Activated CD4-positive, alpha-beta T cell treated with anti-CD3 and anti-CD28 coated beads, Interleukin-2, amount 50 U/mL, for 4 hours (primary cell): ENCODE results near the gene RCOR2.
"Not testable (repeated sequence)": the region's sequence is repeated elsewhere in the genome, so short reads cannot be mapped to it uniquely, and the experiment has no call there.

Source experiments
- DNase-seq, 2 experiments: peaks; one replicate each; pipeline ENCODE4 v3.0.0-alpha.2; 2020

The RCOR2 gene

DNA sequence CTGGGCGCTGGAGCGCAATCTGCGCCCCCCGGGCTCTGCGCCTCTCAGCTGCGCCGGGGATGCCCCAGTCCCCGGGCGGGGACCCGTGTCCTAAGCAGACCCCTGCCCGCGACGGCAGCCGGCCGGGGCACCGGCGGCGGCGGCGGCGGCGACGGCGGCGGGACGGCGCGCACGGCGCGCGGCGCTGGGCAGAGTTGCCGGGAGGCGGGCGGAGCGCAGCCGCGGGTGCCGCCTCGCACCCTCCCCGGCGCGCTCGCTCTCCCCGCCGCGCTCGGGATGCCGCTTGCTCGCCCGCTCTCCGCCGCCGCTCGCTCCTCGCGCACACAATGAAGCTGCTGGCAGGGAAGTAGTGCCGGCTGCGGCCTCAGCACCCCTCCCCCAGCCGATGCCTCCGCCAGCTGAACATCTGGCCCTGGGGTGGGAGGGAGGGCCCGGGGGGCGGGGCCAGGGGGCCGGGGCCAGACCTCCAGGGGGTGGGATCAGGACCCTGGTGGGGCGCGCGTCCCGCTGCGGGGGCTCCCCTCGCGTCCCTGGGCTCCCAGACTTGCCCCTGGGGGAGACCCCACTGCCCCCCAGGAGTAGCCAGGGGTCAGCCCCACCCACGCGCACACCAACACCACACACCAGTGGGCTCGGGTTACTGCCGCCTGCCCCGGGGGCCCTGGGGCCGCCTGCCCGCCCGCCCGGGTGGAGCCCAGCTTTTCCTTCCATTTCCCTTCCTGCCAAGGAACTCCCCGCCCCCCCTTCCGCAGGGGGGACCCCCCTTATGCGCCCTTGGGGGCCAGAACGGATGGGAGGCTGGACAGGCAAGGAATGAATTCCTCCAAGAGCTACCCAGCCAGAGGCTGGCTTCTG lies at the start of gene RCOR2:
Gene RCOR2, minus strand, starts transcription at position 328 of the 855 bp plus-strand sequence. CDS start 708 bp downstream, outside the sequence.
- peak; percentile 54 to 58 for DNase-seq

DNA sequence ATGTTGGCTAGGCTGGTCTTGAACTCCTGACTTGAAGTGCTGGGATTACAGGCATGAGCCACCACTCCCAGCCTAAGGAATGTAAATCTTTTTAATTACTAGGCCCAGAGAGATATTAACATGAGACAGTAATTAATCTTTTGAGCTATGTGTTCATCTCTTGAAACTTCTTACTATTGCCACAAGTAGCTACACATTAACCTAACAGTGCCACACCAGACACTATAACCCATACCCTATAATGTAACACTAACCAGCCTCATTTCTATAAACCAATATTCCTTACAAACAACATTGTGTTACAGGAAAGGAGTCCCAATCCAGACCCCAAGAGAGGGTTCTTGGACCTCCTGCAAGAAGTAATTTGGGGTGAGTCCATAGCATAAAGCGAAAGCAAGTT lies 49.5 kb upstream of the RCOR2 start:
- no peak for DNase-seq

DNA sequence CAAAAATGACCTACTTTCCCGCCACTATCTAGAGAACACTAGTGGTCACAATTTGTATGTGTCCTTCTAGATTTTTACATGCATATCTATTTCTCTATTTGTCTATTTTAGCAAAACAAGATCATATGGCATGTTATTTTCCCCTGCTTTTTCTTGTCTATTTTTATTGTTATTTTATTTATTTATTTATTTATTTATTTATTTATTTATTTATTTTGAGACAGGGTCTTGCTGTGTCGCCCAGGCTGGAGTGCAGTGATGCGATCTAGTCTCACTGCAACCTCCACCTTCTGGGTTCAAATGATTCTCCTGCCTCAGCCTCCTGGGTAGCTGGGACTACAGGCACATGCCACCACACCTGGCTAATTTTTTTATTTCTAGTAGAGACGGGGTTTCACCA lies 46.9 kb upstream of the RCOR2 start:
- DNase-seq = not testable (repeated sequence)

DNA sequence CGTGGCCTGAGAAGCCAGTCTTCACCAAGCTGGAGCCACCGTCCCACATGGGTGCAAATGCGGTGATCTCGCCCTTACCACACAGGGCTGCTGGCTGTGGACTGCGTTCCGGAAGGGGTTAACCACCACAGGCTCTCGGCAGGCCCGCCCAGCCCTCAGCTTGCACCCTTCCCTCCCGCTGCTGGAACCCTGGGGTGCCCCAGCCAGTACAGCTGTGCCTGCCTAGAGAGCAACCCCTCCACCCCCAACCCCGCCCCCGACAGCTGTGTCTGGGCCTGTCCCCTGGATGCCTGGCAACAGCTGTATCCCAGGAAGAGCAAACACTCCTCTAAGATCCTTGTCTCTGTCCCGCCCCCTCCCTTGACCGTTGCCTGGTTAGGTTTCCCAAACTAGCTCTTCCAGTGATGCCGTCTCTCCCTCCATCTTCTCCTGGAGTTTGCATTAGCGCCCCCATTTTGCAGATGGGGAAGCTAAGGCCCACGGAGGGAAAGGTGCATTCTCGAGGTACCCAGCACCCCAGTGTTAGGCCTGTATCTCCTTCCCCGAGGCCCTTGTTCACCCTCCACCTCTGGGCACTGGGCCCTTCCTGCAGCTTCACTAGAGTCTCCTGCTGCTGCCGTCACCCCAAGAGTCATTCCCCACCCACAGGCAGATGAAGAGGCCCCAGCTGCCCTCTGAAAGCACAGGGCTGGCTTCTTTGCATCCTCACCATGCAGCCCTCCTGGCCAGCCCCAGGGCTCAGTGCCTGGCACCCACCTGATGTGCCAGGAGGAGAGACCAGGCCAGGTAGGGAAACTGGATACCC lies 44.8 kb upstream of the RCOR2 start:
- DNase-seq = no peak

DNA sequence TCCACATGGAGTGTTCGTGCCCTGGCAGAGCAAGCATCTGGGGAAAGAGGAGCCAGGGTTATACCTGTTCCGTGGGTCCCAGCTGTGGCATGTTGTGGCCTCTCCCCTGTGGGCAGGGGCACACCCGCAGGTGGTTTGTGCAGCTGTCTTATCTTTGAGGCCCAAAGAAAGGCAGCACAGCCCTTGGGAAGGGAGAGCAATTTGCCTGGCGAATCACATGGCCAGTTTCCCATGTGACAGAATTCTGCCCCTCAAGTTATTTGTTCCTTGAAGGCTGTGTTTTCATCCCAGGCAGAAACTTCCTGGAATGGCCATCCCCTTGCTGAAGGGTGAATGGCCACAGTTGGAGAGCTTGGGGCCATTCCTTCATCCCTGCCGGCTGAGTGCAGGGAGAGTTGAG lies 41.0 kb upstream of the RCOR2 start:
- no peak for DNase-seq

DNA sequence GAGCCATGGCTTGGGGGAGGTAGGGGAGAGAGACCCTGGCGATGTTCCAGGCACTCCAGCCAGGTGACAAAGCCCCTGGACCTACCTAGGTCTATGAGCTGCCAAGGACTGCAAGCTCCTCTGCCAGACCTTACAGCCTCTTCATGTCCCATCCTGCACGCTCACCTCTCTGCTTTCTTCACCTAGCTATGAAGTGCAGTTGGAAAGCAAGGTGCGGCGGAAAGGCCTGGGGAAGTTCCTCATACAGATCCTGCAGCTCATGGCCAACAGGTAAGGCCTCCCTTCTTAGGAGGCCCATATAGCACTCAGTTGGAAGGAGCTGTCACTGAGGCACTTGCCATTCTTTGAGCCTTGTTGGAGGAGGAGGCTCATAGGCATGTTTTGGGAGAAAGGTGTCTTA lies 35.6 kb upstream of the RCOR2 start:
- no peak for DNase-seq

DNA sequence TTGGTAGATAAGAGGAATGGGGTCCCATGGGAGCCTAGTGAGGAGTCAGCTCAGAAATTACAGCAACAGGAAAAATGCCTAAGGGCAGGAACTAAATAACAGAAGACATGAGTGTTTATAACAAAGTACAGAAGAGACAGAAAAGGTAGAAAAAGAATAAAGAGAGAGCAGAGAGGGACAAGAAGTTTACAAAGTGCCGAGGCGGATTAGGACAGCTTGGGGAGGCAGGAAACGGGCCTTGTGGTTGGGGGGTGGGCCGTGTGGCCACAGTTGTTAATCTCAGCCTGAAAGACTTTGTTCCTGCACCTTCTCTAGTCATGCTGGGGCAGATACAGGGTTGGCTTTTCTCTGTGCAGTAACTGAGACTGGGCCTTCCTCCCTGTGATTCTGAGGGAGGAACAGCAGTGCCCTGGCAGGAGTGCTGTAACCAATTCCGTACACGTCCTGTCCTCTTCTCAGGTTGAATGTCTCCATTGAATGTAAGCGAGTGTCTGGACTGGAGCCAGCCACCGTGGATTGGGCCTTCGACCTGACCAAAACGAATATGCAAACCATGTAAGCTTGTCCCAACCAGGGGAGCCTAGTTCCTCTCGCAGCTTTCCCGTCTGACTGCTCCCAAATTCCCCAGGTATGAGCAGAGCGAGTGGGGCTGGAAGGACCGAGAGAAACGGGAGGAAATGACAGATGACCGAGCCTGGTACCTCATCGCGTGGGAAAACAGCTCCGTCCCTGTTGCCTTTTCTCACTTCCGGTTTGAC lies 35.0 kb upstream of the RCOR2 start:
- no peak for DNase-seq

DNA sequence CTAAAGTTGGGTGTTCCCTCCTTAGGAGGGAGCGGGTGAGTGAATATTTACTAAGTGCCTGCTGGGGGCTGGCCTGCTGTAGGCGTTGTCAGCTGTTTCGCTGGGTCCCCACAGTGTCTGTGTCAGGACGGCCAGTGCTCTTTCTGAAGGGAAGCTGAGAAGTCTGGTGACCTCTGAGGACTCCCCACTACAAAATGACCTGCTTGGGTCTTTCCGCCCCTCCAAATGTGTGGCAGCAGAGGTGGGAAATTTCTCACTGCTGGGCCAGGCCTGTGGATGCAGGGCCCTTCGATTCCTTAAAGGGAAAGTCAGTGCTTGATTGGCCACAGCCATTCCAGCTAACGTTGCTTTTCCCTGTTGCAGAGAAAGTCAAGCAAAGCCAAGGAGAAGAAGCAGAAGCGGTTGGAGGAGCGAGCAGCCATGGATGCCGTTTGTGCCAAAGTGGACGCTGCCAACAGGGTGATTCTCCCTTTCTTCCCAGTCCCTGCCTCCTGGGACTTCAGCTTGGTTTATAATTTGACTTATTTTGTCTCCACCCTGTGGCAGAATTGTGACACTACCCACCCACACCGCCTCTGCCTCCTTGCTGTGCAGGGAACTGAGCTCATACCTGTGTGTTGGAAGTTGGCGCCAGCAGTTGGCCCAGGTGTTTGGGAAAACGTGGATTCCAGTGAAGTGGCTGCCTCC lies 28.7 kb upstream of the RCOR2 start:
- peak; percentile 42 to 50 for DNase-seq

DNA sequence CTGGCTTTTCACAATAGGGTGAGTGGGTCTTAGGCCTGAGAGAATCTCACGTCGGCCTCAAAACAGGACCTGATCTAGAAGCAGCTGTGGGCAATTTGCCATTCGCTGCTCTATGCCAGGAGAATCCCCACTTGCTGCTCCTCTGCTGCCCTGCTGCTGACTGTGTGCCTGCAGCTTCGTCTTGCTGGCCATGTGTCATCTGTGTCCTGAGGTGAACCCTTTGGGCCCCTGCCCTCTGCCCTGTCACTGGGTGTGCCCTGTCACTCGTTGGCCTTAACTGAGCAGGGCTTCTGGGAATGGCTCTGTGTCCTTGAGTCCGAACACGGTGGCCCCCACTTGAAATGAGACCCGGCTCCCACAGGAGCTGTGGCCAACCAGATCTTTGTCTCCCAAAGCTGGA lies 28.0 kb upstream of the RCOR2 start:
- no peak for DNase-seq

DNA sequence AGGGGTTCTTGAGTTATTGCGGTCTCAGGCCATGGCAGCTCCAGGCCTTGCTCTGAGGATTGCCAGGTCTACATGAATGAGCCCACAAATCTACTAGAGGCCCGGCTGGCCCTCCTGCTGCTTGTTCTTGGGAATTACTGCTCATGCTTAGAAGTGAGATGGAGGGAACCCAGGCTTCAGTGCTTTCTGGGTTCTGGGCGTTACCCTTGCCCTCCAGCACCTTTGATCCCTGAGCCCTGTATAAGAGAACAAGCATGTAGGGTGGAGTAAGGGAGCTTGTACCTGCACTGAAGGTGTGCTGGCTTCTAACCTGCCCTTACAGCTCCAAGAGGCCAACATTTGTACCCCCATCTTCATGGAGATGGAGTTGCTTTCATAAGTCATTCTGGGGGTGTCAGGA lies 25.8 kb upstream of the RCOR2 start:
- no peak for DNase-seq

DNA sequence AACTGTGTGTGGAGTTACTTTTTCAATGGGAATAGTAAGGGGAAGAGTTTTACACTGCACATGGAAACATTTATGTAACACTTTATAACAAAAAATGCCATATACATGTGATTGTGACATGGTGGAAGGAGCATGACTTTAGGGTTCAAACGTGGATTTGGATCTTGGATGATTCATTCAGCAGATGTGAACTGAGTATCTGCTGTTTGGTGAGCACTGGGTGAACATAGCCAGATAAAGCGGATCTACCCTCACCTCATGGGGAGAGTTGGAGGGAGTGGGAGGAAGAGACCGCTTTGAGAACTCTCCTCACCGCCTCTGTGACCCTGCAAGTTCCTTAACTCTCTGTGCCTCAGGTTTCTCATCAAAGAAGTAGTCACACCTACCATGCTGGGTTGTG lies 24.9 kb upstream of the RCOR2 start:
- no peak for DNase-seq

DNA sequence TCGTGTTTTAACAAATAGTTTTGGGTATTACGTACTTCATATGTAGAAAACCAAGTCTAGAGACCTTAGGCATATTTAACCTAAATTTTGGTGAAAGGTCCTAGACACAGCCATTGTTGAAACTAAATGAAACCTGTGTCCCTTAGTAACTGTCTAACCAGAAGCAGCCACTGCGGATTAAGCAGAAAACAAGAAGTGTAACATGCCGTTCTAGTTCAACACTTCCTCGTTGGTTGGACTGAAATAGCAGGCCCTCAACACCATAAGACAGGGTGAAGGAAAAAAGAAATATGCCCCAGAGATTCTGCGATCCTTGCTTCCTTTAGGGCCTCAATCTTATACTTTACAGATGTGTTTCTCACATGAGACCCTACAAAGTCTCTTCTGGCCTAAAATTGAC lies 23.8 kb upstream of the RCOR2 start:
- no peak for DNase-seq

DNA sequence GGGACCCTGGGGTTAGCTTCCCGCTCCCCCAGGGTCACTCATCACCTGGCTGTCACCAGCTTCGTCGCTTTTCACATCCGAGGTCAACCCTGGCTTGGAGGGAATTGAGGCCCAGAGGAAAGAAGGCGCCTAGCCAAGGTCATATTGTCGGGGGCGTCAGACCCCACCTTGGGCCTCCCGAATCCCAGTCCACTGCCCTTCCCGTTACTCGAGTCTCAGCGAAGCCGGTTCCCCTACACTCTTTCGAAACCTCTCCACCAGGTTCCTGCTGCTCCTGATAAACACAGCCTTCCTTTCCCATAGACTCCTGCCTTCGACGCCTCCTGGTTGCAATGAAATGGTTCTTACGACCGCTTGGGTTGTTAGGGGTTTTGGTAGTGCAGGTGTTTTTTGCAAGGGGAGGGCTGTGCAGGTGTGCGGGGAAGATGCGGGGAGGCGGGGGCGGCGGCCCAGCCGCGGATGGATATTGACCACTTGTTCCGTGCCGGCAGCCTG lies 22.5 kb upstream of the RCOR2 start:
- no peak for DNase-seq

DNA sequence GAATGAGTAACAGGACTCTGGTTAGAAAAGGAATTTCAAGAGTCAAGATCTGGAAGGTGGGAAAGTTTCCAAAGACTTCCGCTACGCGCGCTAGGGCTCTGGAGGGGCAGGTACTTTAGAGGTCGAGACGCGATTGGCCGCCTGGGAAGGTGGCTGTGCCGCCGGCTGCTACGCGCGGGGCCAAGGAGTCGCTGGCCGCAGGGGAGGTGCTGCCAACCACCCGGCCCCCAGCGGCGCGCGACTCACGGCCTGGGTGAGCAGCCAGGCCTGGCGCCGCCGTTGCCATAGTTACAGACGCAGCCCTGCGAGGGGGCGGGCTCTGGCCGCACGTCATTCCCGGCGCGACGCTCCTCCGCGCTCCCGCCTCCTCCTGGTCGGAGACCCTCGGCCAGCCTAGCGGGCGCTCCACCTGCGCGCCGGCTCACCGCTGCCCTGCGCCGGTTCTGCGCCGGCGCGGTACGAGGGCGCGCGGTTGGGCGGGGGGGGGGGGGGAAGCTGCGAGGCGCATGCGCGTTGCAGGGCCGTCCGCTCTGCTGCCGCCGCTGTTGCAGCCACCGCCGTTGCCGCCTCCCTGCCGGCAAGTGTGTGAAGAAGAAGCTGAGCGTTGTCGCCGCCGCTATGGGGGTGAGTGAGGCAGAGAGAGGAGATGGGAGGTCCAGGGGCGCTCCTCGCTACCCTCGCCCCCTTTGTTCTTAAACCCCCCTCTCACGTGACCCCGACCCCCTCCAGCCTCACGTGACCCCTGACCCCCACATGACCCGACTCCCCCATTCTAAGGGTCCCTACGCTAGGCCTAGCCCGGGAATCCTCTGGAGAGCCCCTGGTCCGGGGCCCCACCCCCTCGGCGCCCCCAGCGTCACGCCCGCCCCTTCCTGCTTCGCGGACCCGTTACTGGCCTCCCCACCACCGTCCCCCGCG lies 21.8 kb upstream of the RCOR2 start, which contains the start of gene NAA40:
Gene NAA40, plus strand, starts transcription at position 524 of the 918 bp plus-strand sequence. Its CDS starts 95 bp downstream, at position 619.
- DNase-seq = peak; percentile 82 to 87

DNA sequence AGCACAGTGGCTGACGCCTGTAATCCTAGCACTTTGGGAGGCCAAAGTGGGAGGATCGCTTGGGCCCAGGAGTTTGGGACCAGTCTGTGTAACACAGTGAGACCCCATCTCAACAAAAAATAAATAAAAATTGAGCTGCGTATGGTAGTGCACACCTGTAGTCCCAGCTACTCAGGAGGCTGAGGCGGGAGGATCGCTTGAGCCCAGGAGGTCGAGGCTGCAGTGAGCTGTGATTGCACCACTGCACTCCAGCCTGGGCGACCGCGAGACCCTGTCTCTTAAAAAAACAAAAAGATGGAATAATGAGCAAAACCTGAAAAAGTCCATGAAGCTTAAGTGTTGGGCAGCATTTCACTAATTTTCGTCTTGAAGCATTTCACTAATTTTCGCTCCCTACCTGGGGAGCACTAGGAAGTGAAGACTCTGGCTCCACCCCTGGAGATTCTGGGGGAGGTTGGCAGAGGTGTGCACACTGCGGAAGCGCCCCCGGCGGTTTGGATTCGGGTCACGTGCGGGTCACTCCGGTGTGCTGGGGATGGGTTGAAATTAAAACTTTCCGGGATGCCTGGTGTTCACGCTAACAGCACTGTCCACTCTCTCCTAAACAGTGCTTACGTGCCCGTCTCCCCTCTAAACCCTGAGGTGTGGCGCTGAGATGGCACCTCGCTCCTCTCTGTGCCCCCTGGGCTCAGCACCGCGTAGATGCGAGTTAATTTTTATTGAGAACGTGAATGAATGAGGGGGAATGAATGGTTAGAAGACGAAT lies 20.9 kb upstream of the RCOR2 start:
- no peak for DNase-seq

DNA sequence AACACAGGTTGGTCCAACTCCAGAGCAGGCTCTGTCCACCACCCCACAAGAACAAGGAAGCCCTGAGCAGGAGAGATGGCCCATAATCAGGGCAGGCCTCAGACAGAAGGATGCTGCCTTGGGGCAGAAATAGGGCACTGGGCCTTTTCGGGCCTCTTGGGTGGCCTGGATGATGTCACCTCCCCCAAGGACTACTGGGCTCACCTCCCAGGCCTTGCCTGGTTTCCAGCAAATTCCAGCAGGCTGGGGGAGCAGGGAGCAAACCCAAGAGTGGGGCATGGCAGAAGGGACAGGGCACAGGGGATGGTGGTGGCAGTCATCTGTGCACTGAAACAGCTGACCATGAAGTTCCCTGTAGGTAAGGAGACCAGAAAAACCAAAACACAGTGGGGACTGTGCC lies 16.5 kb upstream of the RCOR2 start:
- no peak for DNase-seq

DNA sequence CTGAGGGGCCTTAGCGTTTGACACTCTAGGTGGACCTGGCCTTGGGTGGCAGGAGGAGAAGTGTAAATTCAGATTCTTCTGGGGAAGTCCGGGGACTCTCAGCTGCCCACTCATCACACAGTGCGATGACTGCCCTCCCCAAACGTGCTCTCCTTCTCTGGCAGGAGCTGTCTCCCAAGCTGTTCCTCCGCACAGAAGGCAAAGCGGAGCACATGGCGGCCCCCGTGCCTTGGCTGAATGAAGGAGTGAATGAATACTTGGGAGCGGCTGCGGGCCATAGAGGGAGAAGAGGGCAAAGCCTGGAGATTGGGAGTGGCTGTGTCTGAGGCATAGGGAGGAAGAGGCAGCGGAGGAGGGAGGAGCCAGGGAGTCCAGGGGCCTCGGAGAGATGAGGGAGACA lies 14.9 kb upstream of the RCOR2 start:
- DNase-seq = no peak

DNA sequence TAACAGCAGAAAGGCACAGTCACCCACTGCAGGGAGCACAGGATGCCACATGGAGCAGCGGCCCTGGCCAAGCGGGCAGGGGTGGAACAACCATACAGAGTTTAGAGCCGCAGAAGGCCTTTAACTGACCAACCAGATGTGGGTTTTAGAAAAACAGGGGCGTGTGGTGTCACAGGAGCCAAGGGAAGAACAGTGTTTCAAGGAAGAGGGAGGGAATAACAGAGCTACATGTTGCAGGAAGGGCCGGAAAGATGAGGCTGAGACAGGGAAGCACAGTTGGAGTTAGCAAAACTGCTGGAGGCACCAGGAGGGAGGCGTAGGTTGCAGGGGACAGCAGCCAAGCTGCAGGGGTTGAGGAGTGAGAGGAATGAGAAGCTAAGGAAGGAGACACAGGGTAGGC lies 14.1 kb upstream of the RCOR2 start:
- DNase-seq = no peak

DNA sequence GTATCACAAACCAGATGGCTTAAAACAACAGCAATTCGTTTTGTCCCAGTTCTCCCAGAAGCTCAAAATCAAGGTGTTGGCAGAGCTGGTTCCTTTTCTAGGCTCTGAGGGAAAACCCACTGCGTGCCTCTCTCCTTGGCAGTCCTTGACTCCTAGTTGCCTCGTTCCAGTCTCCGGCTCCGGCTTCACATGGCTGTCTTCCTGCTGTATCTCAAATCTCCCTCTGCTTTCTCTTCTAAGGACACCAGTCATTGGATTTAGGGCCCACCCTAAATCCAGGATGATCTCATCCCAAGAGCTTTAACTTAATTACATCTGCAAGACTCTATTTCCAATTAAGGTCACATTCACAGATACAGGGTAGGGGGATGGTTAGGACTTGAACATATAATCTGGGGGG lies 12.7 kb upstream of the RCOR2 start:
- DNase-seq = no peak

DNA sequence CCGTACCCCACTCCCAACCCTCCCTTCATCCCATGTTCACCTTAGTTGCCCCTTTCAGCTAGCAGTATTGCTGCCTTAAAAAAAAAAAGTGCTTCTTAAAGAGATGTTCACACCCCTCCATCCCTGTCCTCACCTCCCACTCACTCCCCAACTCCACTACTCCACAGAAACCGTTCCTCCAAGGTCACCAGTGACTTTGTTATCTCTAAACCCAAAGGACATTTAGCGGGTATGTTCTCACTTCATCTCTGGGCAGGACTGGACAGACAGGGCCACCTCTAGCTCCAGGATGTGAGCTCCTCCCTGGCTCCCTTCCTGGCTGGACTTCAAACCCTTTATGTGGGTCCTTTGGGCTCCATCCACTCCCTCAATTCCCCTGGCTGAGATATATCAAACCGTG lies 6.4 kb upstream of the RCOR2 start:
- no peak for DNase-seq
